ENCODE measurements around the gene ADAMTS15. TPM values are rescaled to one million over a fixed set of nuclear protein-coding genes. Genes with fewer than 3 reads are reported as not detected.

Gene ADAMTS15
- total and polyA plus RNA-seq, 10 of the 15 experiments (the other 5 are each of a cell fraction or from before 2014, with no cell fraction given) = not detected

- TF ChIP-seq ZNF592 (IDR thresholded peaks at IDR 0.05) = no peak
Measured at GRCh38 chr11:130522284-130522961, 74.0 kb downstream of the ADAMTS15 start (continued).

DNA sequence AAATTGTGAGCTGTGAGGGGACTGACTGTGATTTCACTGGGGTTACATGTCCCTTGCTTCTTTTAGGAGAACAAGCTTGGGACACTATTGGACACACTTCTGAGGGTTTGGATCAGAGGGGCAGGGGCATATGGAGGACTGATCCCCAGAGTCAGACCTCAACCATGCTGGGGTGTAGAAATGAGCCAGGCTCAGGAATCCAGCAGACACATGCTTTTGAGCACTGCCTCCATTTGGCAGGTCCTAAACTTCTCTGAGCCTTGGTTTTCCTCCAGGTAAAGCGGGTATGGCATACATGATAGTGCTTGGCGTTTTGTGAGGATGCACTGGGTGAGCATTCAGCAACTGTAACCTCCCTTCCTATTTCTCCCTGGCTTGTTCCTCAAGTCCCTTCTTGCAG lies 74.7 kb downstream of the ADAMTS15 start:
- no TSS peak for BruUV-seq (replicated peaks)
- in situ Hi-C loops (cut with MboI) (no loop called here), intact Hi-C loops (cut with micrococcal nuclease; ENCODE audit: unreplicated experiment) (no loop called here)
- no peak for ATAC-seq
- ChIA-PET POLR2A (no interaction called here), CTCF (no interaction called here), SMC1A (ENCODE audit: uncharacterized antibody, unreplicated experiment) (no interaction called here), RAD21 (ENCODE audit: unreplicated experiment) (no interaction called here)
- H3K27me3 ChIP-seq (replicated peaks in 1 of 2; ENCODE audit: control insufficient read depth in 2 of 2, insufficient read depth in 2 of 2, low read length in 1 of 2) = peaks cover 2 to 8% of the 10 kb centered on the region in 2 experiments
- no peak overlapping the region for H3K9ac ChIP-seq (ENCODE audit: control insufficient read depth, insufficient read depth, low read length)
- FAIRE-seq = no peak
- no peaks in the 10 kb centered on the region for H3K4me1 ChIP-seq (ENCODE audit: control insufficient read depth, insufficient read depth, low read length)
- no peak for TF ChIP-seq TAF1 (IDR thresholded peaks at IDR 0.05; ENCODE audit: borderline replicate concordance, low read depth, low read length)
- TF ChIP-seq STAT1 (conservative IDR thresholded peaks at IDR 0.05) = no peak
- TF ChIP-seq CUX1 (IDR thresholded peaks at IDR 0.05; ENCODE audit: insufficient replicate concordance, low read depth, low read length) = no peak
- no peak for TF ChIP-seq ATF7 (IDR thresholded peaks at IDR 0.05; ENCODE audit: low read depth)
- no peak for TF ChIP-seq ZZZ3 (IDR thresholded peaks at IDR 0.05; ENCODE audit: control insufficient read depth, insufficient read length, low read depth)
- no peaks in the 10 kb centered on the region for H3K36me3 ChIP-seq (ENCODE audit: control insufficient read depth in 2 of 2, insufficient read depth in 2 of 2, low read length in 1 of 2)
- H3K27ac ChIP-seq (ENCODE audit: control insufficient read depth, insufficient read depth) = no peak overlapping the region
- H2AFZ ChIP-seq (ENCODE audit: control insufficient read depth, low read depth, low read length) = no peak overlapping the region
- DNase-seq (ENCODE audit: low read depth, low spot score) = no peak
- no peak overlapping the region for H3K4me3 ChIP-seq
- WGBS (ENCODE audit: insufficient coverage, insufficient replicate concordance, low lambda C conversion rate, missing lambda C conversion rate) = 0% methylated on average over 2 of the region's 2 CpGs
- no peaks in the 10 kb centered on the region for H4K20me1 ChIP-seq (ENCODE audit: control insufficient read depth, insufficient read depth)
- no peaks in the 10 kb centered on the region for H3K9me3 ChIP-seq (replicated peaks; ENCODE audit: control insufficient read depth, insufficient read depth, low read length)
- no peaks in the 10 kb centered on the region for H3K79me2 ChIP-seq (ENCODE audit: control insufficient read depth, insufficient read depth, low read length)
- no peak overlapping the region for H3K4me2 ChIP-seq (ENCODE audit: control insufficient read depth, insufficient read depth)
